SU-DHL-6 (cell line): ENCODE measurements around the gene SYTL1.
"Not testable (repeated sequence)": the region's sequence is repeated elsewhere in the genome, so short reads cannot be mapped to it uniquely, and the experiment has no call there.

Experiments used
- EZH2phosphoT487 ChIP-seq: fragments of 200-600 bp; sonication (generic), shearing (Covaris generic); conservative IDR thresholded peaks from 2 replicates; pipeline ENCODE4 v1.6.1; 2018; ENCODE audit warnings: mild to moderate bottlenecking, antibody characterized with exemption, low read length, moderate library complexity, mixed read lengths
- TF ChIP-seq, protein P1 (sequence below): fragments of 200-600 bp; sonication (generic); IDR thresholded peaks from one replicate; pipeline ENCODE4 v1.5.1; 2017; ENCODE audit warnings: antibody characterized with exemption, mild to moderate bottlenecking, low read length, moderate library complexity; ENCODE audit not compliant: insufficient read depth, poor library complexity, severe bottlenecking

DNA sequence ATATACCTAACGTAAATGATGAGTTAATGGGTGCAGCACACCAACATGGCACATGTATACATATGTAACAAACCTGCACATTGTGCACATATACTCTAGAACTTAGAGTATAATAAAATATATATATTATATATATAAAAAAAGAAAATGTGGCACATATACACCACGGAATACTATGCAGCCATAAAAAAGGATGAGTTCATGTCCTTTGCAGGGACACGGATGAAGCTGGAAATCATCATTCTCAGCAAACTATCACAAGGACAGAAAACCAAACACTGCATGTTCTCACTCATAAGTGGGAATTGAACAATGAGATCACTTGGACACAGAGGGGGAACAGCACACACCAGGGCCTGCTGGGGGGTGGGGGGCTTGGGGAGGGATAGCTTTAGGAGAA is 43.0 kb downstream of the SYTL1 start:
- TF ChIP-seq, protein P1, sequence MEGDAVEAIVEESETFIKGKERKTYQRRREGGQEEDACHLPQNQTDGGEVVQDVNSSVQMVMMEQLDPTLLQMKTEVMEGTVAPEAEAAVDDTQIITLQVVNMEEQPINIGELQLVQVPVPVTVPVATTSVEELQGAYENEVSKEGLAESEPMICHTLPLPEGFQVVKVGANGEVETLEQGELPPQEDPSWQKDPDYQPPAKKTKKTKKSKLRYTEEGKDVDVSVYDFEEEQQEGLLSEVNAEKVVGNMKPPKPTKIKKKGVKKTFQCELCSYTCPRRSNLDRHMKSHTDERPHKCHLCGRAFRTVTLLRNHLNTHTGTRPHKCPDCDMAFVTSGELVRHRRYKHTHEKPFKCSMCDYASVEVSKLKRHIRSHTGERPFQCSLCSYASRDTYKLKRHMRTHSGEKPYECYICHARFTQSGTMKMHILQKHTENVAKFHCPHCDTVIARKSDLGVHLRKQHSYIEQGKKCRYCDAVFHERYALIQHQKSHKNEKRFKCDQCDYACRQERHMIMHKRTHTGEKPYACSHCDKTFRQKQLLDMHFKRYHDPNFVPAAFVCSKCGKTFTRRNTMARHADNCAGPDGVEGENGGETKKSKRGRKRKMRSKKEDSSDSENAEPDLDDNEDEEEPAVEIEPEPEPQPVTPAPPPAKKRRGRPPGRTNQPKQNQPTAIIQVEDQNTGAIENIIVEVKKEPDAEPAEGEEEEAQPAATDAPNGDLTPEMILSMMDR = not testable (repeated sequence)
- TF ChIP-seq EZH2phosphoT487 = not testable (repeated sequence)
